Ovary (tissue), 3 donors: ENCODE data around the gene LIAS.

ENCODE experiments used
- CTCF ChIP-seq, 3 donors: fragments of 450-650 bp in 2 of 3; fragments of 200-600 bp in 1 of 3; IDR thresholded peaks; one replicate each; pipeline versions ENCODE4 v1.5.1 to v1.8.0; 2016 to 2022; ENCODE audit warnings: antibody characterized with exemption in 3 of 3, mild to moderate bottlenecking in 1 of 3
- EP300 ChIP-seq: sonication (generic); formaldehyde crosslinking; IDR thresholded peaks from one replicate; pipeline ENCODE4 v1.6.1; 2017; ENCODE audit warnings: antibody characterized with exemption
- donor health status: DM: no; HTN: no; CAD: no.

- TF ChIP-seq CTCF (IDR thresholded peaks at IDR 0.05) (no peak), EP300 (no peak)
These were observed 63.2 kb downstream of the LIAS start for GRCh38 chr4:39522068-39522467.
